Erythroblast (primary cell): ENCODE data around the gene P2RX3.

Experiments used
- DNase-seq, 2 experiments: peaks; one replicate each; lab custom pipeline; 2025; lab: John Stamatoyannopoulos, UW
- GATA1 ChIP-seq: IDR thresholded peaks from 2 replicates; pipeline ENCODE4 v1.6.1; 2011; ENCODE audit warnings: low read depth, mild to moderate bottlenecking, control low read depth, low read length, moderate library complexity
- POLR2A ChIP-seq: IDR thresholded peaks from 2 replicates; pipeline ENCODE4 v1.6.1; 2011; ENCODE audit warnings: mild to moderate bottlenecking, low read length

The P2RX3 gene

GRCh38 chr11:57406337-57406904 is 68.3 kb downstream of the P2RX3 start:
- DNase-seq = peak; percentile 26 to 31
- TF ChIP-seq GATA1 (no peak), POLR2A (peak; percentile 53)

DNA sequence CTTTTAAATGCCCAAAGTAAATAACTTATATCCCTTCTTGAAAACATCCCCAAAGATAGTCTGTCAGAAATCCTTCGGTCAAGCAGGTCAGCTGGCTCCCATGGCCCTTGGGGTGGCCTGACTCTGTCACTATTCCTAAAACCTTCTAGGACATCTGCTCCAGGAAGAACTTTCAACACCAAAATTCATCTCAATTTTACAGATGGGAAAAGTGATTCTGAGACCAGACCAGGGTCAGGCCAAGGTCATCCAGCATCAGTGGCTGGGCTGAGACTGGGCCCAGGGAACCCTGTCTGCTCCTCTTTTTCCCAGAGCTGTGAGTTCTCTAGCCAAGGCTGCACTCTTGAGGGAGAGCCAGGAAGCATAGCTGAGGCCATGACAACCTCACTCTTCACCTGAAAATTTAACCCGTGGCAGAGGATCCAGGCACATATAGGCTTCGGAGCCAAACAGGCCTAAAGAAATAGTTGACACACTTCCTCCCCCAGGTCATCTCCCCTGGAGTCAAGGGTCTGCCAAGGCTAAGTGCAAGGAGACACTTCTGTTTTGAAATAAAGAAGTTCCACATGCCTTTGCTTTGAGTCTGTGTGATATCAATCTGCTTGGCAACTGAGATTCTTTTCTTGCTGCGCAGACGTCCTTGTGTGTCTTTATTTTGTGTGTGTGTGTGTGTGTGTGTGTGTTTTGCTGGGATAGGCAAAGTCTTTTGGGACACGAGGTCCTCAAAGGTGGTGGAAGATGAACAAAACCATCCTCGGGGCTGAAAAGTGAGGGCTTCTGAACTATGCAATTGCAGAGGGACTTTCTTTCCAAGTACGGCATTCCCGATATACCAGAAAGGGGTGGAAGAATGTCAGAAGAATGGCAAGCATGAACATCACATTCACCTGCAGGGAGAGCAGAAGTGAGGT is 69.1 kb downstream of the P2RX3 start:
- TF ChIP-seq POLR2A (no peak), GATA1 (no peak)
- no peak for DNase-seq

- DNase-seq = no peak
- TF ChIP-seq POLR2A (no peak), GATA1 (no peak)
Observed at GRCh38 chr11:57407941-57408475, 69.9 kb downstream of the P2RX3 start.

- TF ChIP-seq POLR2A = no peak
- no peak for TF ChIP-seq GATA1
- DNase-seq = no peak
Observed at GRCh38 chr11:57408771-57409170, 70.6 kb downstream of the P2RX3 start.

- TF ChIP-seq GATA1 (no peak), POLR2A (no peak)
- no peak for DNase-seq
Observed at GRCh38 chr11:57409321-57410100, 71.4 kb downstream of the P2RX3 start.

GRCh38 chr11:57410287-57410686 is 72.1 kb downstream of the P2RX3 start:
- no peak for TF ChIP-seq GATA1
- peak; percentile 27 for TF ChIP-seq POLR2A
- DNase-seq = no peak

GRCh38 chr11:57413681-57414080 is 75.5 kb downstream of the P2RX3 start:
- no peak for DNase-seq
- TF ChIP-seq GATA1 (no peak), POLR2A (no peak)

DNA sequence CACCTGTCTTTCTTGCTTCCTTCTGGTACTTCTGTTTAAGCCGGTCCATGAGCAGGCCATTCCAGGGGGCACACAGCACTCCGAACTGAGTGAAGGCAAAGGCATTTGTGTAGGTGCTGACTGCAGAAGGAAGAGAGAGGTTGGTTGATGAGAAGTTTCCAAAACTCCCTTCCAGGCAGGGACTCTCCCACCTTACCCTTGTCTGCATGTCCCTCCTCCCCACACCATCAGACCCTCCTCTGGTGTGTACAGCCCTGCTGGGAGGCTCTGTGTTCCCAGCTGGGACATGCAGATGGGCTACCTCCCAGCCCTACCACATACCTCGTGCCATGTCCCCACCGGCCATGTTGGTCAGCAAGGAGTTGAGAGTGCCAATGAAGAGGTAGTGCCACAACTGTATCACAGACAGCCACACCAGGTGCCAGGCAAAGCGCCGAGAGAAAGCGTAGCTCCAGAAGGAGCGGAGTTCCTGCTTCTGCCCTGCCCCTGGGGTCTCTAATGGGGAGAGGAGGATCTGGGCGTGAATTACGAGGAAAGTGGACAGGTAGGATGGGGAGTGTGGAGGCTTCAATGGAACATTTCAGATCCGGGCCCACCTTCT is 76.6 kb downstream of the P2RX3 start:
- TF ChIP-seq POLR2A (no peak), GATA1 (no peak)
- DNase-seq = no peak

- TF ChIP-seq POLR2A = no peak
- no peak for TF ChIP-seq GATA1
- DNase-seq = no peak
Observed at GRCh38 chr11:57416436-57416835, 78.3 kb downstream of the P2RX3 start.

- no peak for DNase-seq
- no peak for TF ChIP-seq GATA1
- TF ChIP-seq POLR2A = no peak
Observed at GRCh38 chr11:57417056-57417455, 78.9 kb downstream of the P2RX3 start.

DNA sequence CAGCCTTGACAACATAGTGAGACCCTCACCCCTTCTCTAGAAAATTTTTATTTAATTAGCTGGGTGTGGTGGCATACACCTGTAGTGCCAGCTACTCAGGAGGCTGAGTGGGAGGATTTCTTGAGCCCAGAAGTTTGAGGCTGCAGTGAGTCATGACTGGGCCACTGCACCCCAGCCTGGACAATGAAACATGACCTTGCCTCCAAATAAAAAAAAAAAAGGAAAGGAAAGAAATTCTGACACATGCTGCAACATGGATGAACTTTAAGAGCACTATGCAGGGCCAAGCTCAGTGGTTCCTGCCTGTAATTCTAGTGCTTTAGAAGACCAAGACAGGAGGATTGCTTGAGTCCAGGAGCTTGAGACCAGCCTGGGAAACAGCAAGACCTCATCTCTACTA is 80.0 kb downstream of the P2RX3 start:
- TF ChIP-seq POLR2A = peak; percentile 12
- no peak for TF ChIP-seq GATA1
- no peak for DNase-seq

GRCh38 chr11:57419146-57419545 is 81.0 kb downstream of the P2RX3 start:
- DNase-seq = no peak
- TF ChIP-seq GATA1 (no peak), POLR2A (no peak)

DNA sequence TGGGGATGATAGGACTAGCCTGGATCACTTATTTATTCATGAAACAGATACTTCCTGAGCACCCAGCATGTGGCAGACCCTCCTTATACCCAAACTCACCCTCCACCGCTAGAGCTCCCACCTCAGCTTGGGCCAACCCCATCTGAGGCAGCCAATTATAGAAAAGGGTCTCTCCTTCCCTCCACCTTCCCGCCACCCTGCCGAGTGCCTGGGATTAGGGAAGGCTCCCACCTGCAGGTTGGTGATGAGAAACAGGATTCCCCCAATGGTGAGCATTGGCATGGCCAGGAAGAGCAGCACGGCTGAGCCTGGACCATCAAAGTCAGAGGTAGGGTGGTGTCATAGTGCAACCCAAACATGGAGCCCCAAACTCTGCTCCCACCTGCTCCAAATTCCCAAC is 82.9 kb downstream of the P2RX3 start:
- TF ChIP-seq GATA1 (no peak), POLR2A (peak; percentile 32)
- DNase-seq = no peak

- no peak for DNase-seq
- no peak for TF ChIP-seq POLR2A
- TF ChIP-seq GATA1 = no peak
Observed at GRCh38 chr11:57421805-57422204, 83.7 kb downstream of the P2RX3 start.
